ENCODE data around the gene RPL12. TPM values are rescaled to one million over a fixed set of nuclear protein-coding genes. Genes with fewer than 3 reads are reported as not detected.

Gene RPL12
- total and polyA plus RNA-seq, 2 experiments from 2014 or later, result 392 to 1,720 TPM

GRCh38 chr9:127489471-127490115 lies 38.4 kb upstream of the RPL12 start:
- H3K27ac ChIP-seq, result no peak overlapping the region
- peak; percentile 7 for TF ChIP-seq CTCF (IDR thresholded peaks at IDR 0.05; ENCODE audit: poor library complexity)
- no peak for TF ChIP-seq EZH2phosphoT487 (IDR thresholded peaks at IDR 0.05; ENCODE audit: low read depth, severe bottlenecking, unreplicated experiment)
- no peaks in the 10 kb centered on the region for H3K27me3 ChIP-seq
- H3K36me3 ChIP-seq (replicated peaks; ENCODE audit: insufficient read depth, low read depth), result no peaks in the 10 kb centered on the region
- H3K9me2 ChIP-seq (replicated peaks; ENCODE audit: insufficient read depth), result no peaks in the 10 kb centered on the region
- no peak overlapping the region for H3K4me2 ChIP-seq
- no peaks in the 10 kb centered on the region for H4K20me1 ChIP-seq (ENCODE audit: insufficient read depth, poor library complexity, severe bottlenecking)
- no peaks in the 10 kb centered on the region for H3K79me2 ChIP-seq
- no peaks in the 10 kb centered on the region for H3K9me3 ChIP-seq (ENCODE audit: low read depth)
- no peak overlapping the region for H3K4me3 ChIP-seq
- 81% methylated on average over 20 of the region's 22 CpGs for WGBS (ENCODE audit: low lambda C conversion rate, missing lambda C conversion rate)
- no peaks in the 10 kb centered on the region for H3K4me1 ChIP-seq (ENCODE audit: insufficient read depth)
- H2AFZ ChIP-seq, result no peak overlapping the region
- no peak for DNase-seq (ENCODE audit: low spot score)

DNA sequence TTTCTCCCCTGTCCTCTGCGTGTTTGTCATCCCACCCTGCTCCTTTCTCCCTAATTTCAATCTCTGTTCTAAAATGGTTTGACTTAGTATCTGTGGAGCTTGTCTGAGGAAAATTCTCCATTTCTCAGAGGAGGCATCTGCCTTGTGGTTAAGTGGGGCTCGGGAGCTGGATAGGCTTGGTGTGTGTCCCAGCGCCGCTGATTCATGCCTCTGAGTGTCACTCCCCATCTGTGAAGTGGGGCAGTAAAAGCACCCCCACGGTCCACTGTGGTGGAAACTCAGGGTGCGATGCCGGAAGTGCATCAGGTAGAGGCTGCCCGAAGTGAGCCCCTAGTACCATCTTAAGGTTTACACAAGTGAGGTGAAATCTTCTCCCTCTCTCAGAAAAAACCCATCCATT lies 37.7 kb upstream of the RPL12 start:
- DNase-seq (ENCODE audit: low spot score), result no peak
- no peaks in the 10 kb centered on the region for H3K9me3 ChIP-seq (ENCODE audit: low read depth)
- H3K36me3 ChIP-seq (replicated peaks; ENCODE audit: insufficient read depth, low read depth), result no peaks in the 10 kb centered on the region
- H3K4me2 ChIP-seq, result no peak overlapping the region
- no peaks in the 10 kb centered on the region for H3K27me3 ChIP-seq
- no peaks in the 10 kb centered on the region for H3K9me2 ChIP-seq (replicated peaks; ENCODE audit: insufficient read depth)
- no peak overlapping the region for H2AFZ ChIP-seq
- no peak overlapping the region for H3K4me3 ChIP-seq
- no peaks in the 10 kb centered on the region for H3K4me1 ChIP-seq (ENCODE audit: insufficient read depth)
- H4K20me1 ChIP-seq (ENCODE audit: insufficient read depth, poor library complexity, severe bottlenecking), result no peaks in the 10 kb centered on the region
- H3K79me2 ChIP-seq, result no peaks in the 10 kb centered on the region
- 98% methylated on average over 8 of the region's 8 CpGs for WGBS (ENCODE audit: low lambda C conversion rate, missing lambda C conversion rate)
- no peak overlapping the region for H3K27ac ChIP-seq
- TF ChIP-seq EZH2phosphoT487 (IDR thresholded peaks at IDR 0.05; ENCODE audit: low read depth, severe bottlenecking, unreplicated experiment), result no peak
- no peak for TF ChIP-seq CTCF (IDR thresholded peaks at IDR 0.05; ENCODE audit: poor library complexity)

DNA sequence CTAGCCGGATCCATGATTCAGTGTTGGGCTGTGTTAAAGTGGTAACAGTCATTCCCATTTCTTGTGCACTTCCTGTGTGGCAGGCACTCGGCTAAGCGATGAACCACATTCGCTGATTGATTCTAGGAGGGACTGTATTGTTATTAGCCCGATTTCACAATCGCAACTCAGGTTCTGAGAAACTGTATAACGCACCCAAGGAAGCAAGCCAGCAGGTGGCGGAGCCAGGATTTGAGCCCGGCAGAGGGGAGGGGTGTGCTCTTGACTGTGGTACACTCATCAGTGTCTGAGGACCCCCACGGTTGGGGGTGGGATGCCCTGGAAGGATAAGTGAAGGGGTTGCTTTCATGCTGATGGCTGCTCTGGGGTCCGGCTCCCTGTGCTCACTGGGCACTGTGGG lies 34.8 kb upstream of the RPL12 start:
- H3K36me3 ChIP-seq (replicated peaks; ENCODE audit: insufficient read depth, low read depth), result no peaks in the 10 kb centered on the region
- TF ChIP-seq EZH2 (IDR thresholded peaks at IDR 0.05; ENCODE audit: borderline replicate concordance) (no peak), EZH2phosphoT487 (IDR thresholded peaks at IDR 0.05; ENCODE audit: low read depth, severe bottlenecking, unreplicated experiment) (no peak), CTCF (IDR thresholded peaks at IDR 0.05; ENCODE audit: poor library complexity) (no peak)
- no peaks in the 10 kb centered on the region for H3K9me3 ChIP-seq (ENCODE audit: low read depth)
- no peaks in the 10 kb centered on the region for H3K79me2 ChIP-seq
- no peak overlapping the region for H3K27ac ChIP-seq
- H3K27me3 ChIP-seq, result no peaks in the 10 kb centered on the region
- 90% methylated on average over 11 of the region's 11 CpGs for WGBS (ENCODE audit: low lambda C conversion rate, missing lambda C conversion rate)
- H3K4me2 ChIP-seq, result no peak overlapping the region
- no peak overlapping the region for H3K4me3 ChIP-seq
- no peak overlapping the region for H2AFZ ChIP-seq
- no peak for DNase-seq (ENCODE audit: low spot score)
- H4K20me1 ChIP-seq (ENCODE audit: insufficient read depth, poor library complexity, severe bottlenecking), result no peaks in the 10 kb centered on the region
- no peaks in the 10 kb centered on the region for H3K4me1 ChIP-seq (ENCODE audit: insufficient read depth)
- no peaks in the 10 kb centered on the region for H3K9me2 ChIP-seq (replicated peaks; ENCODE audit: insufficient read depth)

DNA sequence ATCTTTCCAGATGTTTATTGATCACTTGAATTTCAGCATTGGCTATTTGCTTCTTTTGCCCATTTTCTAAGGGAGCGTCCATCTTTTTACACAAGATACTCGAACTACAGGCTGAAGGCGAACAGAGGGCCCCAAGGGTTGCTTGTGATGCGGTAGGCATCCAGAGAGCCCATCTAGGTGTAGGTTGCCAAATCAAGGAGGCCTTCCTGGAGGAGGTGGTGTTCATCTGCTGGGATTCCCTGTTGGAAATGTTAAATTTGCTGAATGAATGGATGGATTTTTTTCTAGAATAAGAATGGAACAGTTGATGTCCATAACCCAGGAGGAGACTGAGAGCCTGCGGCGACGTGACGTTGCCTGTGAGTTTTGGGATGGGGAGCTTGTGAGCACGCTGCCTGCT lies 31.5 kb upstream of the RPL12 start:
- DNase-seq (ENCODE audit: low spot score), result no peak
- Histone ChIP-seq H3K27ac (no peak overlapping the region), H3K9me2 (replicated peaks; ENCODE audit: insufficient read depth) (no peaks in the 10 kb centered on the region), H4K20me1 (ENCODE audit: insufficient read depth, poor library complexity, severe bottlenecking) (no peaks in the 10 kb centered on the region), H3K36me3 (replicated peaks; ENCODE audit: insufficient read depth, low read depth) (no peaks in the 10 kb centered on the region), H3K79me2 (no peaks in the 10 kb centered on the region), H2AFZ (no peak overlapping the region), H3K27me3 (no peaks in the 10 kb centered on the region), H3K4me1 (ENCODE audit: insufficient read depth) (no peaks in the 10 kb centered on the region), H3K4me2 (no peak overlapping the region), H3K4me3 (no peak overlapping the region), H3K9me3 (ENCODE audit: low read depth) (no peaks in the 10 kb centered on the region)
- TF ChIP-seq EZH2 (IDR thresholded peaks at IDR 0.05; ENCODE audit: borderline replicate concordance) (no peak), CTCF (IDR thresholded peaks at IDR 0.05; ENCODE audit: poor library complexity) (no peak), EZH2phosphoT487 (IDR thresholded peaks at IDR 0.05; ENCODE audit: low read depth, severe bottlenecking, unreplicated experiment) (no peak)
- 98% methylated on average over 9 of the region's 9 CpGs for WGBS (ENCODE audit: low lambda C conversion rate, missing lambda C conversion rate)

Measured in hepatocyte (in vitro differentiated cells).